K562 (cell line): ENCODE data around the gene AIMP2.

ENCODE experiments used
- ATF7 ChIP-seq: fragments of 450-650 bp; IDR thresholded peaks from 2 replicates; pipeline ENCODE4 v1.7.1; 2014; ENCODE audit warnings: mild to moderate bottlenecking, moderate library complexity
- EP300 ChIP-seq: IDR thresholded peaks from 2 replicates; pipeline ENCODE4 v1.6.1; 2012; ENCODE audit warnings: low read length, improper control_type of control experiment
- EZH2 ChIP-seq: IDR thresholded peaks from 2 replicates; pipeline ENCODE4 v1.6.1; 2012; ENCODE audit warnings: low read depth, mild to moderate bottlenecking, inconsistent platforms, low read length, borderline replicate concordance
- PPARD ChIP-seq: fragments of 250-450 bp; sonication (Bioruptor Pico); IDR thresholded peaks from 2 replicates; pipeline ENCODE4 v1.8.0; 2022; ENCODE audit warnings: inconsistent platforms, mild to moderate bottlenecking, moderate library complexity
- SP1 ChIP-seq: sonication (generic); formaldehyde crosslinking; IDR thresholded peaks from 2 replicates; pipeline ENCODE4 v1.8.1; 2022; ENCODE audit warnings: mild to moderate bottlenecking, missing genetic modification reagents
- TAF1 ChIP-seq: IDR thresholded peaks from 2 replicates; pipeline ENCODE4 v1.6.1; 2011; ENCODE audit warnings: mild to moderate bottlenecking, low read length, moderate library complexity; ENCODE audit not compliant: insufficient read depth, control insufficient read depth, severe bottlenecking; ENCODE audit errors: extremely low read depth
- ZKSCAN1 ChIP-seq: fragments of 150-350 bp; IDR thresholded peaks from 2 replicates; pipeline ENCODE4 v1.6.1; 2016; ENCODE audit warnings: low read depth, low read length
- TF ChIP-seq, protein P1 (sequence below): fragments of 150-350 bp; IDR thresholded peaks from 2 replicates; pipeline ENCODE4 v1.6.1; 2014; ENCODE audit warnings: low read depth, mild to moderate bottlenecking, low read length, borderline replicate concordance
- TF ChIP-seq, protein P2 (sequence below): fragments of 250-450 bp; sonication (Bioruptor Pico); IDR thresholded peaks from 2 replicates; pipeline ENCODE4 v1.5.0; 2020; ENCODE audit warnings: mild to moderate bottlenecking, borderline replicate concordance
- TF ChIP-seq, protein P3 (sequence below), 3 experiments: IDR thresholded peaks in 2 of 3; conservative IDR thresholded peaks in 1 of 3; 2 replicates each; pipeline ENCODE4 v1.5.1; 2011 to 2012; ENCODE audit warnings: low read length in 3 of 3, mild to moderate bottlenecking in 3 of 3, control low read depth in 2 of 3, improper control_type of control experiment in 1 of 3, inconsistent platforms in 1 of 3, low read depth in 1 of 3, mixed read lengths in 1 of 3, moderate library complexity in 1 of 3; ENCODE audit not compliant: insufficient read depth in 2 of 3
- TF ChIP-seq, protein P4 (sequence below): fragments of 200-600 bp; sonication (generic); IDR thresholded peaks from one replicate; pipeline ENCODE4 v1.6.1; 2012; ENCODE audit warnings: mild to moderate bottlenecking, low read depth, low read length, inconsistent platforms

DNA sequence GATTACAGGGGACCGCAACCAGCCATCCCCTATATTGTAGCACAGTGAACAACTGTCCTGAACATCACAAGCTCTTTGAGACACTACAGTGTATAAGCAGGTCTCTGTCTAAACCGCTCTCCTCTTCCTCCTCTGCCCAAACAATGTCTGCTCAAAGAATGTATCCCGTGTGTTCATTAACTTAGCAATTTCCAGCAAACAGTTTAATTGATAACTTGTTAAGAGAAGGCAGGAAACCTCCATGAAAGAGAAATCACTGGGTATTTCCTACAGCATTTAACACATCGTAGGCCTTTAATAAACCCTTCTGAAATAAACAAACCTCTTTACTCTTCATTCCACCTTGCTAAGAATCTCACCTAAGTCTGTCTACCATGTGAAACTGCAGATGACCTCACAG lies 1.7 kb upstream of the AIMP2 start:
- TF ChIP-seq ZKSCAN1 (no peak), ATF7 (no peak), EP300 (no peak), TAF1 (no peak), PPARD (CRISPR knock-in tag) (no peak), SP1 (CRISPR knock-in tag) (peak; percentile 32; the same call in 1 of the 2 replicates), EZH2 (no peak)
- TF ChIP-seq, protein P1, sequence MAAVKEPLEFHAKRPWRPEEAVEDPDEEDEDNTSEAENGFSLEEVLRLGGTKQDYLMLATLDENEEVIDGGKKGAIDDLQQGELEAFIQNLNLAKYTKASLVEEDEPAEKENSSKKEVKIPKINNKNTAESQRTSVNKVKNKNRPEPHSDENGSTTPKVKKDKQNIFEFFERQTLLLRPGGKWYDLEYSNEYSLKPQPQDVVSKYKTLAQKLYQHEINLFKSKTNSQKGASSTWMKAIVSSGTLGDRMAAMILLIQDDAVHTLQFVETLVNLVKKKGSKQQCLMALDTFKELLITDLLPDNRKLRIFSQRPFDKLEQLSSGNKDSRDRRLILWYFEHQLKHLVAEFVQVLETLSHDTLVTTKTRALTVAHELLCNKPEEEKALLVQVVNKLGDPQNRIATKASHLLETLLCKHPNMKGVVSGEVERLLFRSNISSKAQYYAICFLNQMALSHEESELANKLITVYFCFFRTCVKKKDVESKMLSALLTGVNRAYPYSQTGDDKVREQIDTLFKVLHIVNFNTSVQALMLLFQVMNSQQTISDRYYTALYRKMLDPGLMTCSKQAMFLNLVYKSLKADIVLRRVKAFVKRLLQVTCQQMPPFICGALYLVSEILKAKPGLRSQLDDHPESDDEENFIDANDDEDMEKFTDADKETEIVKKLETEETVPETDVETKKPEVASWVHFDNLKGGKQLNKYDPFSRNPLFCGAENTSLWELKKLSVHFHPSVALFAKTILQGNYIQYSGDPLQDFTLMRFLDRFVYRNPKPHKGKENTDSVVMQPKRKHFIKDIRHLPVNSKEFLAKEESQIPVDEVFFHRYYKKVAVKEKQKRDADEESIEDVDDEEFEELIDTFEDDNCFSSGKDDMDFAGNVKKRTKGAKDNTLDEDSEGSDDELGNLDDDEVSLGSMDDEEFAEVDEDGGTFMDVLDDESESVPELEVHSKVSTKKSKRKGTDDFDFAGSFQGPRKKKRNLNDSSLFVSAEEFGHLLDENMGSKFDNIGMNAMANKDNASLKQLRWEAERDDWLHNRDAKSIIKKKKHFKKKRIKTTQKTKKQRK, result no peak
- TF ChIP-seq, protein P2, sequence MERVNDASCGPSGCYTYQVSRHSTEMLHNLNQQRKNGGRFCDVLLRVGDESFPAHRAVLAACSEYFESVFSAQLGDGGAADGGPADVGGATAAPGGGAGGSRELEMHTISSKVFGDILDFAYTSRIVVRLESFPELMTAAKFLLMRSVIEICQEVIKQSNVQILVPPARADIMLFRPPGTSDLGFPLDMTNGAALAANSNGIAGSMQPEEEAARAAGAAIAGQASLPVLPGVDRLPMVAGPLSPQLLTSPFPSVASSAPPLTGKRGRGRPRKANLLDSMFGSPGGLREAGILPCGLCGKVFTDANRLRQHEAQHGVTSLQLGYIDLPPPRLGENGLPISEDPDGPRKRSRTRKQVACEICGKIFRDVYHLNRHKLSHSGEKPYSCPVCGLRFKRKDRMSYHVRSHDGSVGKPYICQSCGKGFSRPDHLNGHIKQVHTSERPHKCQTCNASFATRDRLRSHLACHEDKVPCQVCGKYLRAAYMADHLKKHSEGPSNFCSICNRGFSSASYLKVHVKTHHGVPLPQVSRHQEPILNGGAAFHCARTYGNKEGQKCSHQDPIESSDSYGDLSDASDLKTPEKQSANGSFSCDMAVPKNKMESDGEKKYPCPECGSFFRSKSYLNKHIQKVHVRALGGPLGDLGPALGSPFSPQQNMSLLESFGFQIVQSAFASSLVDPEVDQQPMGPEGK (CRISPR knock-in tag), result no peak
- TF ChIP-seq, protein P3, sequence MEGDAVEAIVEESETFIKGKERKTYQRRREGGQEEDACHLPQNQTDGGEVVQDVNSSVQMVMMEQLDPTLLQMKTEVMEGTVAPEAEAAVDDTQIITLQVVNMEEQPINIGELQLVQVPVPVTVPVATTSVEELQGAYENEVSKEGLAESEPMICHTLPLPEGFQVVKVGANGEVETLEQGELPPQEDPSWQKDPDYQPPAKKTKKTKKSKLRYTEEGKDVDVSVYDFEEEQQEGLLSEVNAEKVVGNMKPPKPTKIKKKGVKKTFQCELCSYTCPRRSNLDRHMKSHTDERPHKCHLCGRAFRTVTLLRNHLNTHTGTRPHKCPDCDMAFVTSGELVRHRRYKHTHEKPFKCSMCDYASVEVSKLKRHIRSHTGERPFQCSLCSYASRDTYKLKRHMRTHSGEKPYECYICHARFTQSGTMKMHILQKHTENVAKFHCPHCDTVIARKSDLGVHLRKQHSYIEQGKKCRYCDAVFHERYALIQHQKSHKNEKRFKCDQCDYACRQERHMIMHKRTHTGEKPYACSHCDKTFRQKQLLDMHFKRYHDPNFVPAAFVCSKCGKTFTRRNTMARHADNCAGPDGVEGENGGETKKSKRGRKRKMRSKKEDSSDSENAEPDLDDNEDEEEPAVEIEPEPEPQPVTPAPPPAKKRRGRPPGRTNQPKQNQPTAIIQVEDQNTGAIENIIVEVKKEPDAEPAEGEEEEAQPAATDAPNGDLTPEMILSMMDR (IDR thresholded peaks at IDR 0.05 in 2 of 3, conservative IDR thresholded peaks at IDR 0.05 in 1 of 3; ENCODE audit: insufficient read depth in 2 of 3, low read depth in 1 of 3, low read length in 3 of 3), result no peak
- TF ChIP-seq, protein P4, sequence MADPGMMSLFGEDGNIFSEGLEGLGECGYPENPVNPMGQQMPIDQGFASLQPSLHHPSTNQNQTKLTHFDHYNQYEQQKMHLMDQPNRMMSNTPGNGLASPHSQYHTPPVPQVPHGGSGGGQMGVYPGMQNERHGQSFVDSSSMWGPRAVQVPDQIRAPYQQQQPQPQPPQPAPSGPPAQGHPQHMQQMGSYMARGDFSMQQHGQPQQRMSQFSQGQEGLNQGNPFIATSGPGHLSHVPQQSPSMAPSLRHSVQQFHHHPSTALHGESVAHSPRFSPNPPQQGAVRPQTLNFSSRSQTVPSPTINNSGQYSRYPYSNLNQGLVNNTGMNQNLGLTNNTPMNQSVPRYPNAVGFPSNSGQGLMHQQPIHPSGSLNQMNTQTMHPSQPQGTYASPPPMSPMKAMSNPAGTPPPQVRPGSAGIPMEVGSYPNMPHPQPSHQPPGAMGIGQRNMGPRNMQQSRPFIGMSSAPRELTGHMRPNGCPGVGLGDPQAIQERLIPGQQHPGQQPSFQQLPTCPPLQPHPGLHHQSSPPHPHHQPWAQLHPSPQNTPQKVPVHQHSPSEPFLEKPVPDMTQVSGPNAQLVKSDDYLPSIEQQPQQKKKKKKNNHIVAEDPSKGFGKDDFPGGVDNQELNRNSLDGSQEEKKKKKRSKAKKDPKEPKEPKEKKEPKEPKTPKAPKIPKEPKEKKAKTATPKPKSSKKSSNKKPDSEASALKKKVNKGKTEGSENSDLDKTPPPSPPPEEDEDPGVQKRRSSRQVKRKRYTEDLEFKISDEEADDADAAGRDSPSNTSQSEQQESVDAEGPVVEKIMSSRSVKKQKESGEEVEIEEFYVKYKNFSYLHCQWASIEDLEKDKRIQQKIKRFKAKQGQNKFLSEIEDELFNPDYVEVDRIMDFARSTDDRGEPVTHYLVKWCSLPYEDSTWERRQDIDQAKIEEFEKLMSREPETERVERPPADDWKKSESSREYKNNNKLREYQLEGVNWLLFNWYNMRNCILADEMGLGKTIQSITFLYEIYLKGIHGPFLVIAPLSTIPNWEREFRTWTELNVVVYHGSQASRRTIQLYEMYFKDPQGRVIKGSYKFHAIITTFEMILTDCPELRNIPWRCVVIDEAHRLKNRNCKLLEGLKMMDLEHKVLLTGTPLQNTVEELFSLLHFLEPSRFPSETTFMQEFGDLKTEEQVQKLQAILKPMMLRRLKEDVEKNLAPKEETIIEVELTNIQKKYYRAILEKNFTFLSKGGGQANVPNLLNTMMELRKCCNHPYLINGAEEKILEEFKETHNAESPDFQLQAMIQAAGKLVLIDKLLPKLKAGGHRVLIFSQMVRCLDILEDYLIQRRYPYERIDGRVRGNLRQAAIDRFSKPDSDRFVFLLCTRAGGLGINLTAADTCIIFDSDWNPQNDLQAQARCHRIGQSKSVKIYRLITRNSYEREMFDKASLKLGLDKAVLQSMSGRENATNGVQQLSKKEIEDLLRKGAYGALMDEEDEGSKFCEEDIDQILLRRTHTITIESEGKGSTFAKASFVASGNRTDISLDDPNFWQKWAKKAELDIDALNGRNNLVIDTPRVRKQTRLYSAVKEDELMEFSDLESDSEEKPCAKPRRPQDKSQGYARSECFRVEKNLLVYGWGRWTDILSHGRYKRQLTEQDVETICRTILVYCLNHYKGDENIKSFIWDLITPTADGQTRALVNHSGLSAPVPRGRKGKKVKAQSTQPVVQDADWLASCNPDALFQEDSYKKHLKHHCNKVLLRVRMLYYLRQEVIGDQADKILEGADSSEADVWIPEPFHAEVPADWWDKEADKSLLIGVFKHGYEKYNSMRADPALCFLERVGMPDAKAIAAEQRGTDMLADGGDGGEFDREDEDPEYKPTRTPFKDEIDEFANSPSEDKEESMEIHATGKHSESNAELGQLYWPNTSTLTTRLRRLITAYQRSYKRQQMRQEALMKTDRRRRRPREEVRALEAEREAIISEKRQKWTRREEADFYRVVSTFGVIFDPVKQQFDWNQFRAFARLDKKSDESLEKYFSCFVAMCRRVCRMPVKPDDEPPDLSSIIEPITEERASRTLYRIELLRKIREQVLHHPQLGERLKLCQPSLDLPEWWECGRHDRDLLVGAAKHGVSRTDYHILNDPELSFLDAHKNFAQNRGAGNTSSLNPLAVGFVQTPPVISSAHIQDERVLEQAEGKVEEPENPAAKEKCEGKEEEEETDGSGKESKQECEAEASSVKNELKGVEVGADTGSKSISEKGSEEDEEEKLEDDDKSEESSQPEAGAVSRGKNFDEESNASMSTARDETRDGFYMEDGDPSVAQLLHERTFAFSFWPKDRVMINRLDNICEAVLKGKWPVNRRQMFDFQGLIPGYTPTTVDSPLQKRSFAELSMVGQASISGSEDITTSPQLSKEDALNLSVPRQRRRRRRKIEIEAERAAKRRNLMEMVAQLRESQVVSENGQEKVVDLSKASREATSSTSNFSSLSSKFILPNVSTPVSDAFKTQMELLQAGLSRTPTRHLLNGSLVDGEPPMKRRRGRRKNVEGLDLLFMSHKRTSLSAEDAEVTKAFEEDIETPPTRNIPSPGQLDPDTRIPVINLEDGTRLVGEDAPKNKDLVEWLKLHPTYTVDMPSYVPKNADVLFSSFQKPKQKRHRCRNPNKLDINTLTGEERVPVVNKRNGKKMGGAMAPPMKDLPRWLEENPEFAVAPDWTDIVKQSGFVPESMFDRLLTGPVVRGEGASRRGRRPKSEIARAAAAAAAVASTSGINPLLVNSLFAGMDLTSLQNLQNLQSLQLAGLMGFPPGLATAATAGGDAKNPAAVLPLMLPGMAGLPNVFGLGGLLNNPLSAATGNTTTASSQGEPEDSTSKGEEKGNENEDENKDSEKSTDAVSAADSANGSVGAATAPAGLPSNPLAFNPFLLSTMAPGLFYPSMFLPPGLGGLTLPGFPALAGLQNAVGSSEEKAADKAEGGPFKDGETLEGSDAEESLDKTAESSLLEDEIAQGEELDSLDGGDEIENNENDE, result no peak
